ENCODE measurements around the gene NAT14.

NAT14 gene

DNA sequence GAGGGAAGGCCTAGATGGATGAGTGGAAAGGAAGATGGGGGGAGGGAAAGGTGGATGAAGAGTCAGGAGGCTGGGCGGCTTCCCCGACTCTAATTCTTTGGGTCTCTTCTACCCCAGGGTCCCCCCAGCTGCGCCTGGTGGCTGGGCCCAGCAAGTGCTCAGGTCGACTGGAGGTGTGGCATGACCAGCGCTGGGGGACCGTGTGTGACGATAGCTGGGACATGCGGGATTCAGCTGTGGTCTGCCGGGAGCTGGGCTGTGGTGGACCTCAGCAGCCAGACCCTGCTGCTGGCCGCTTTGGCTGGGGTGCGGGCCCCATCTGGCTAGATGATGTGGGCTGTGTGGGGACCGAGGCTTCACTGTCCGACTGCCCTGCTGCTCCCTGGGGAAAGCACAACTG is 12.8 kb downstream of the NAT14 start:
- no peak for DNase-seq (ENCODE audit: low read depth, low spot score)
- H3K27ac ChIP-seq: no peak overlapping the region

DNA sequence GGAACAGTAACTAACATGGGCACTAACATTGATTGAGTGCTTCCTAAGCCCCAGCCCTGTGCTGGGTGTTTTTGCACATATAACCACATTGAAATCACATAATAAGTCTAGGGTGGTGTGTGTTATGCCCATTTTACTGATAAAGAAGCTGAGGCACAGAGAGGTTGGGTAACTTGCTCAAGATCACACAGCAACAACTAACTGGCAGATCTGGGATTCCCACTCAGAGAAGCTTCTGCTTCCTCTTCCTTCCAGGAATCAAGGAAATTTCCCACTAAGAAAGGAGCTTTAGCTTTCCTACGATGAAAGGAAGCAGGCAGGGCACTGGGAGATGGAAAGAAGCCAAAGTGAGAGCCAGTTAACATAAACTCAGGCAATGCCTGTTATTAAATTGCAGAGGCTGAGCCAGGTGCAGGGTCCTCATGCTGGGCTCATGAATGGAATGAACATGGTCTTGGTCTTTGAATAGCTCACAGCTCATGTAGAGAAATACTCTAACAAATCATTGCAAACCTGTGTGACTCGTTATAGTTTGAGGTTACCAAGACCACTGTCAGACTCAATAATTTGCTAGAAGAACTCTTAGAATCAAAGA is 13.4 kb downstream of the NAT14 start:
- no peak for DNase-seq (ENCODE audit: low read depth, low spot score)
- H3K27ac ChIP-seq: no peak overlapping the region

DNA sequence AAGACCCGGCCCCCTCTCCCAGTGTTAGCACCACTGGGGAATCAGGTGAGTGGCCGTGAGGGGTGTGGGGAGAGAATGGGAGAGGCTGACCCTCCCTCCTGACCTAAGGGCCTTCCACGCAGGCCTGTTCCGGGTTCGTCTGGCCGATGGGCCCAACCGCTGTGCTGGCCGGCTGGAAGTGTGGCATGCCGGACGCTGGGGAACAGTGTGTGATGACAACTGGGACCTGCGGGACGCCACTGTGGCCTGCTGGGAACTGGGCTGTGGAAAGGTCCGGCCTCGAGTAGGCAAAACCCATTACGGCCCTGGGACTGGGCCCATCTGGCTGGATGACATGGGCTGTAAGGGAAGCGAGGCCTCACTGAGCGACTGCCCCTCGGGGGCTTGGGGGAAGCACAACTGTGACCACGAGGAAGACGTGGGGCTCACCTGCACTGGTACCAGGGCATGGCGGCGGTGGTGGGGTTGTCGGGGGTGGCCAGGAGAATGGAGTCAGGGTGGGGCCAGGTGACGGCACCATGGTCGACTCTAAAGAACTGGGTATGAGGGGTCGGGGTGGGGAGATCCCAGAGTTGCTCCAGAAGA is 15.5 kb downstream of the NAT14 start:
- DNase-seq (ENCODE audit: low read depth, low spot score): no peak
- no peak overlapping the region for H3K27ac ChIP-seq

DNA sequence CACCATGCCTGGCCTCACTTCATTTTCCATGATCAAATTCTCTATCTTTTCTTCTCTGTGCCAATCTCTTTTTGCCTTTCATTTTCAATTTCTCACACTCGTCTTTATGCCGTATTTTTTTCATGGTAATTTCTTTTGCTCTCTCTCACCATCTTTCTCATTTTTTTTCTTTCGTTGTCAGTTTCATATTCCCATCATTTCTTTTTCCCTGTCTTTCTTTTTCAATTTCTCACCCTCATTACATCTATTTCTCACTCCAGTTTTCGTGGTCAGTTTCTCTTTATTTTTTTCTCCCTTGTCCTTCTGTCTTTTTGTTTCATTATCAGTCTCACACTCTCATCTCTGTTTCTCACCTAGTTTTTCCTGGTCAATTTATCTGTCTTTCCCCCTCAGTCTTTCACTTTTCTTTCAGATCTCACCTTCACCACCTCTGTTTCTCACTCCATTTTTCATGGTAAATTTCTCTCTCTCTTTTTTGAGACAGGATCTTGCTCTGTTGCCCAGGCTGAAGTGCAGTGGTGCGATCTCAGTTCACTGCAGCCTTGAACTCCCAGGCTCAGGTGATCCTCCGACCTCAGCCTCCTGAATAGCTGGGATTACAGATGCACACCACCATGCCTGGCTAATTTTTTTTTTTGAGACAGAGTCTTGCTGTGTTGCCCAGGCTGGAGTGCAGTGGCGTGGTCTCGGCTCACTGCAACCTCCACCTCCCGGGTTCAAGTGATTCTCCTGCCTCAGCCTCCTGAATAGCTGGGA is 17.4 kb downstream of the NAT14 start:
- DNase-seq (ENCODE audit: low read depth, low spot score): no peak
- no peak overlapping the region for H3K27ac ChIP-seq

DNA sequence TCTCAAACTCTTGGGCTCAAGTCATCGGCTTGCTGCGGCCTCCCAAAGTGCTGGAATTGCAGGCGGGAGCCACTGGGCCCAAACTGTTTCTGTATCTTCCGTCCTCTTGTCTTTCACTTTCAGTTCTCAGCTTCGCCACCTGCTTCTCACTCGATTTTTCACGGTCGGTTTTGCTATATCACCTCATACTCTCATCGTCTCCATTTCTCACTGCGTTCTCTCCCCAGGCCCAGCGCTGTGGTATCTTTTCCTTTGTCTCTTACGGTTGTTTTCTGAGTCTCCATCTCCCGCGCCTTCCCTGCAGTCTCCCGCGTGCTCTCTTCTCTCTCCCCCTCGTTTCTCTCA is 18.1 kb downstream of the NAT14 start:
- H3K27ac ChIP-seq: no peak overlapping the region
- no peak for DNase-seq (ENCODE audit: low read depth, low spot score)

DNA sequence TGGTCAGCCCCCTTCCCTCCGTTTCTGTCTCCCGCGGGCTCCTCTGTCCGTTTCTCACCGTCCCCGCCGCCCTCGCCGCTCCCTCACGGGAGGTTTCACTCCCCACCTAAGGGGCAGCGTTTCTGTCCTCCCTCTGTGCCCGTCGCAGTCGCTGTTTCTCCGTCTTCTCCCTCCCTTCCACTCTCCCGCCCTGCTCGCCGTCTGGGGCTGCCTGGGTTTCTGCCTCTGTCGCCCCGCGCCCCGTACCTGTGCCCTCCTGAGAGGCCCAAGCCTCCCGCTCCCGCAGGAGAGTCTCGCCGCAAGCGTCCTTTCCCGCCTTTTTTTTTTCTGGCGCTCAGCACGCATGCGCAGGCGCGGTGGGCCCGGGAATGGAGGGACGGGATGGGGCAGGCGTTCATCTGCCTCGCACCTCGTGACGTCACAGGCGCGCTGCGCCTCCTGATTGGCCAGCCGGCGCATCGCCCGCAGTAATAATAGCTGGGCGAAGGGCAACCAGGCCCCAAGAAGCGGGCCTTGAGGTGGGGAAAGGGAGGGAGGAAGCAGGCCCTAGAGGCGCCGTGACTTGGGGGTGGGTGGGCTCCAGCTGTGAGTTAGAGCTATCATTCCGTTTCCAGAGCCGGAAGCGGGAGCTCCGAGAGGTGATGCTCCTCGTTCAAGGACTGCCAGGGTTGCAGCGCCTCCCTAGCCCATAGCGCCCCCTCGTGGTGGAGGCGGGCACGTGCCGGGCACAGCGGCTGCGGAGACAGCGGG is 18.7 kb downstream of the NAT14 start:
- DNase-seq (ENCODE audit: low read depth, low spot score): peak; percentile 31
- no peak overlapping the region for H3K27ac ChIP-seq

DNA sequence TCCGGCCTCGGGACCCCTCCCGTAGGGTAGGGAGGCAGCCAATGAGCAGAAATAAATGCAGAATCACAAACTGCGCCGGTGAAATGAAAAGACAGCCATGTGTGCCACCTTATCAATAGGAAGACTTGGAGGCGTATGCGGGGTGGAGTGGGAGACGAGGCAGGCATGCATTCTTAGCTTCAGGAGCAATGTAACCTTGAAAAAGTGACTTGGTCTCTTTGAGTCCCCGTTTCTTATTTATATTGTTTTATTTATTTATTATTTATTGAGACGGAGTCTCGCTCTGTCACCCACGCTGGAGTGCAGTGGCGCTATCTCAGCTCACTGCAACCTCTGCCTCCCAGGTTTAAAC is 19.2 kb downstream of the NAT14 start:
- no peak for DNase-seq (ENCODE audit: low read depth, low spot score)
- H3K27ac ChIP-seq: no peak overlapping the region

DNA sequence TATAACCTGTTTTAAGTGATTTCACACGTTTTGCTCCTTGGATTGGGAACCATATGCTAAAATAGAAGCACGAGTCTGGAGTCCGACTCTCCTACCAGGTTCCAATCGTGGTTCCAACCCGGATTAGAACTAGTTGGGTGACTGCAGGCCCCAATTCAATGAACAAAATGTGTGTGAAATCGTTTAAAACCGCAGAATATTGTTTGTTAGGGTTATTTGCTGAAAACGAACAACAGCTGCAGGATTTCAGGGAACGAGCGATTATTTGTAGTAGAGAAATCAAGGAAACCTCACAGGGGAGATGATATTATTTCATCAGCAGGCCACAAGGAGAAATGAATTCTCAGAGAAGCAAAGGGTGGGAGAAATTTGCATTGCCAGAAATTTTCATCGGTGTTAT is 20.0 kb downstream of the NAT14 start:
- DNase-seq (ENCODE audit: low read depth, low spot score): no peak
- no peak overlapping the region for H3K27ac ChIP-seq

DNA sequence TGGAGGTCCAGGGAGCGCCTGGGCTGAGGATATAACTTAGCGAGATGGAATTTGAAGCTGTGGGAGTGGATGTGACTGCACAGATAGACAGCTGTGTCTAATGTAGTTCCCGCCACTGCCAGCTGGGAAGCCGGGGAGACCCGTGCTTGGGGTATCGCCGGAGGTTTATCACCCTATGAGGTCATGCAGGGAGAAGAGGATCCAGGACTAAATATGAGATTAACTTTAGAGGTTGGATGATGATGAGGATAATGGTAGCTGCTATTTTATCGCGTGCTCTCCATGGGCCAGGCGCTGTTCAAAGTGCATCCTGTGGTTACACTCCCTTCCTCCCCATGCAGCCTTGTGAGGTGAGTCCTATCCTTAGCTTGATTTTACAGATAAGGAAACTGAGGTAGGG is 23.1 kb downstream of the NAT14 start:
- DNase-seq (ENCODE audit: low read depth, low spot score): no peak
- H3K27ac ChIP-seq: no peak overlapping the region

DNA sequence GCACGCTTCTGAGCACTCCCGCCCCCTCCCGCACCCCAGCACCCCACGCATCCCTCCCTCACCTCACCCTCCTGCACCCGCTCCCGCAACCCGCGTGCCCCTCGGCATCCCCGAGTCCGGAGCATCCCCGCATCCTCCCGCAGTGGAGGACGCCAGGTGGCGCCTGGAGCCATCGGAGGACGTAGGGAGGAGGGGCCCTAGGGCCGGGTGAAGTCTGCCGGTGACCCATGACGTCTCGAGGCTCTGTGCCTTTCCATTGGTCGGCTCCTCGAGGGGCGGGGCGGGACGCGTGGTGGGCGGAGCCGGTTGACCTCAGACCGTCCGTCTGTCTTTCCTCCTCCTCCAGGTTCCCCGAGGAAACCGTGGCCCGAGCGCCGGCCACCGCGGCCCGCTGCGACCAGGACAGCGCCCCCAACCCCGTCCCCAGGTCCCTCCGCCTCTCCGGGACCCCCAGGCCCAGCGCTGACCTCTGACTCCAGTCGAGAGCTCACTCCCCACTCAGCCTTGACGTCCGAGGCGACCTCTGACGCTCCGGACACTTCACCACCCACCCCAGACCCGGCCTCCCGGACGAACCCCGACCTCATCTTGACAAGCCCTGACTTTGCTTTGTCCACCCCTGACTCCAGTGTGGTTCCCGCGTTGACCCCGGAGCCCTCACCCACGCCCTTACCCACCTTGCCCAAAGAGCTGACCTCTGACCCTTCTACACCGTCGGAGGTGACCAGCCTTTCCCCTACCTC is 32.1 kb downstream of the NAT14 start:
- DNase-seq (ENCODE audit: low read depth, low spot score): peak; percentile 44
- no peak overlapping the region for H3K27ac ChIP-seq

DNA sequence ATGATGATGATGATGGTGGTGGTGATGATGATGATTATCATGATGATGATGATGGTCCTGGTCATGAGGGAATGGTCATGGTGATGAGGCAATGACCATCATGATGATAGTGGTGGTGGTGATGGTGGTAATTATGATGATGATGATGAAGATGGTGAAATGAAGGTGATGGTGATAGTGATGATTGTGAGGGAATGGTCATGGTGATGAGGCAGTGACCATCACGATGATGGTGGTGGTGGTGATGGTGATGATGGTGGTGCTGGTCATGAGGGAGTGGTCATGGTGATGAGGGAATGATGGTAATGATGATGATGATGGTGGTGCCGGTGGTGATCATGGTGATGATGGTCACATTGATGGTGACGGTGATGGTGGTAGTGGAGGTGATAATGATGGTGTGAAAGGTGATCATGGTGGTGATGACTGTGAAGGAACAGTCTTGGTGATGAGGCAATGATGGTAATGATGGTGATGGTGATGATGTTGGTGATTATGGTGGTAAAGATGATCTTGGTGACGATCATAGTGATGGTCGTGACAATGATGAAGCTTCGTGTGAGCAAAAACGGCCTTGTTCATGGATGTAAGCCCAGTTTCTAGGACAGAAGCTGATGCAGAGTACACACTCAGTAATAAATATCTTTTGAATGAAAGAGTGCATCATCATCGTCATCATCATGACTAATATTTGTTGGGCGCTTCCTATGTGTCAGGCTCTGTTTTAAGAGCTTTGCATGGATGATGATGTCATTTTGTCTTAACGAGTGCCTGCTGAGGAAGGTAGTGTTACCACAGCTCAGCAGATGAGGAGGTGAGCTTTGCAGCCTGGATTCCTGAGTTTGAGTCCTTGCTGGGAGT is 34.7 kb downstream of the NAT14 start:
- DNase-seq (ENCODE audit: low read depth, low spot score): peak; percentile 87
- peak overlapping the region; percentile 12 for H3K27ac ChIP-seq

DNA sequence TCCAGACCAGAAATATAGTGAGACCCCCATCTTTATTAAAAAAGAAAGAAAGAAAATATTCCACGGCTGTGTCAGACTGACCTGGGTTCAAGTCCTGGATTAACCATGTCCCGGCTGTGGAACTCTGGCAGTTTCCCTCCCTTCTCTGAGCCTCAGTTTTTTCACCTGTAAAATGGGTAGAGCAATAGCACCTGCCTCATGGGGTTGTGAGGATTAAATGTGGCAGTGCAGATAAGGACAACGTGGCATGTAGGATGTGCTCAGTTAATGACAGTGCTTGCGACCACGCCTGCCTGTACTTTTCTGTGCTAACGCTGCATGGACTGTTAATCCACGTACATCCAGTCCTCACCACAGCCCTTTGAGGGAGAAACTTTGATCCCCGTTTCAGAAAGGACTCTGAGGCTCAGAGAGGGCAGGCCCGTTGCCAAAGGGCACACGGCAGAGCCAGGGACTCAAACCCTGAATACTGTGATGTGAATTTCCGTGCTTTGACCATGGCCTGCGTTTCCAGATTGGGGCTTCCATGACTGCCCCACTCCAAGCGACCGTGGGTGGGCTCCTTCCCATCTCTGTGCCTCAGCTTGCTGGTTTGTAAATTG is 35.8 kb downstream of the NAT14 start:
- DNase-seq (ENCODE audit: low read depth, low spot score): no peak
- H3K27ac ChIP-seq: no peak overlapping the region

DNA sequence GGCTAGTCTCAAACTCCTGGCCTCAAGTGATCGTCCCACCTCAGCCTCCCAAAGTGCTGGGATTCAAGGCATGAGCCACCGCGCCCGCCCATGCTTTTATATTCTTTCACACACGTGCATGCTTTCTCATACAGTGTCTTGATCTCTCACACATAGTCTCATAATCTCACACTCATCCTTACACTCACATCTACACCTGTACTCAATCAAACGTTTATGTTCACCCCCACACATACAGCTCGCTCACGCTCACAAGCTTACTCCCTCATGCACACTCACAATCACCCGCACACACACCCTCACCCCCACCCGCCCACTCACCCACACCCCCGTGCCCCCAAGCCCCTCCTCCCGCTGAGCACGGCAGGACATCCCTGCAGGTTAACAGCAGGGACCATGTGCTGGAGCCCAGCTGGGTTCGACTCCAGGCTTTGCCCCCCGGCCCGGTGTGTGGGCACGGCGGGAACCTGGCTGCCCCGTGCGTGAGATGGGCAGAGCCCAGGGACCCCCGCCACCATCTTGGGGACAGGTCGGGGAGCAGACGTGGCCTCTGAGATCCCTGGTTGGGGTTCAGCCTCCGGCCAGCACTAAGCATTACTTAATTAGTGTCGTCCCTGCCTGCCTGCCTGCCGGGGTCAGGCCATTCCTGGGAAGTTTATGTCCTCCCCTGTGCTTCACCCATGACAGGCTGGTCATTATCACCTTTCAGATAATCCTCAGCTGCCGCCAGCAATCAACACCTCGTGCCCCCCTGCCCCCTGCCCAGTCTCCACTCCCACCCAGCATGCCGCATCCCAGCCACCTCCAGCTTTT is 40.5 kb downstream of the NAT14 start:
- no peak for DNase-seq (ENCODE audit: low read depth, low spot score)
- no peak overlapping the region for H3K27ac ChIP-seq

DNA sequence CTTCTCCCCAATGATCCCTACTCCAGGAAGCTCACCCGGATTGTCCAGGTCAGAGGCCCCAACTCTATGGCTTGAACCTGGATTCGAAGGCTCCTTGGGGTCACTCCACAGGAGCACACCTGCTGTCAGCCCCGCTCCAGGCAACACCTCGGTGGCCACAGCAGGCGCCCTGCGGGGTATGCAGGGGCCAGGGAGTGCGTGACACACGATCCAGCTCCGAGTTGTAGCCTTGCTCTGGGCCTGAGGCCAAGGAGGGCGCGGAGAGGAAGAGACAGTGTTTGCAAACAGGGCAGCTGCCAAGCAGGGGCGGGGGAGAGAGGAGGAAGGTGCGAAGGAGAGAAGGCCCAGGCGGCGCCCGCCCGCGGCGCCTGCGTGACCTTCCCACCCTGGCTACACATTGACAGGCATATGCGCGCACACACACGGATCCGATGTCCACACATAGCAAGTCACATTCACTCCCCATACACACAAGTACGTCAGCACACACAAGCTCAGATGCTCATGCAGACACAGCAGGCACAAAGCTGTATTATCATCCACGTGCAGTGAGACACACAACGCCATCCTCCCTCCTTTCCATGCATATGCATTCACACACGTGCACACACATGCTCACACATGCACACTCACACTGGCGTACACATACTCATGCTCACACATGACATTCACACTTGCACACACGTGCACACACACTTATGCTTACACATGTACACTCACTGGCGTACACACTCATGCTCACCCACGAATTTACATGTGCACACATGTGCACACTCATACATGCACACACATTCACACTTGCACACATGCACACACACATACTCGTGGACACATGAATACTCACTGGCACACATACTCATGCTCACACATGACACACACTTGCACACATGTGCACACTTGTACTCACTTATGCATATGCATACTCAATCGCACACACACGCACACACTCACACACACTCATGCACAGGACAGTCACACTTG is 41.5 kb downstream of the NAT14 start:
- DNase-seq (ENCODE audit: low read depth, low spot score): no peak
- no peak overlapping the region for H3K27ac ChIP-seq

DNA sequence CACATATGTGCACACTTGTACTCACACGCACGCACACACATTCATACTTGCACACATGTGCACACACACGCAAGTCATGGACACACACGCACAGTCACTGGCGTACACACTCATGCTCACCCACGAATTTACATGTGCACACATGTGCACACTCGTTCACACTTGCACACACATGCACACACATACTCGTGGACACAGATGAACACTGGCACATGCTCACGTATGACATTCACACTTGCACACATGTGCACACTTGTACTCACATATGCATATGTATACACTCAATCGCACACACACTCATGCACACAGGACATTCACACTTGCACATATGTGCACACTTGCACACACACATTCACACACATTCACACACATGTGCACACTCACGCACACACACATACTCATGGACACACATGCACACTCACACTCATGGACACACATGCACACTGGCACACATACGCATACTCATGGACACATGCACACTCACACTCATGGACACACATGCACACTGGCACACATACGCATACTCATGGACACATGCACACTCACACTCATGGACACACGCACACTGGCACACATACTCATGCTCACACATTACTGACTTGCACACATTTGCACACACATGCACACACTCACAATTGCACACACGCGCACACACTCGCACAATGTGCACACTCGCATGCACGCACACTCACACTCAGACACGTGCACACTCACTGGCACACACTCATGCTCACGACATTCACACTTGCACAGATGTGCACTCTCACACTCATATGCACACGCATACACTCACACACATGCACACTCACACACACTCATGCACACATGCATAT is 42.4 kb downstream of the NAT14 start:
- no peak for DNase-seq (ENCODE audit: low read depth, low spot score)
- H3K27ac ChIP-seq: no peak overlapping the region

DNA sequence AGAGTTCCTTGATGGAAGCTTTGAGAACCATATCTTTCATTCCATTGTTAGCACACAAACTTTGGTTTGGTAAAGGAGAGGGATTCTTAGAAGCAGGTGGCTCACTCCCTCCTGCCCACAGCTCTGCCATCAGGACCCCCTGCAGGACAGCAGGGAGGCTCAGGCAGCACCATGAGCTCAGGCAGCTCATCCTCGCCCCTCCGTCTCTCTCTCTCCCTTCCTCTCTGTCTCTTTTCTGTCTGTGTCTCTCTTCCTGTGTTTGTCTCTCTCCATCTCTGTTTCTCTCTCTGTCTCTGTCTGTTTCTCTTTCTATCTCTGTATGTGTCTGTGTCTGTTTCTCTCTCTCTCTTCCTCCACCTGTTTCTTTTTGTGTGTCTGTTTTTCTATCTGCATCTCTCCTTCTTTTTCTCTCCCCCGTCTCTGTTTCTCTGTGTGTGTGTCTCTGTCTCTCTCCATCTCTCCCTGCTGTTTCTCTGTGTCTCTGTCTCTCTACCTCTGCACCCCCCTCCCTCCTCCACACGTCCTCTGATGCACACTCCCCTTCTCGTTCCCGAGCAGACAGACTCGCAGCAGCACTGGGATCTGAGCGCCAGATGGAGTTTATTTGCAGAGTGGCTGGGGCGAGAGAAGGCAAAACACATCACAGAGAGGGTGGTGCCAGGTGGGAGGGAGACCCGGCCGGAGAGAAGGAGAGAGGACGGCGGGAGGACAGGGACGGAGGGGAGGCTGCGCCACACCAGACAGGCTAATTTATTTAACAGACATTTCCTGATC is 43.2 kb downstream of the NAT14 start:
- no peak for DNase-seq (ENCODE audit: low read depth, low spot score)
- H3K27ac ChIP-seq: no peak overlapping the region

Measured in epithelial cell of prostate (primary cell).